Osteocyte (in vitro differentiated cells): ENCODE data around the gene CLCF1. TPM values are rescaled to one million over a fixed set of nuclear protein-coding genes. Genes with fewer than 3 reads are reported as not detected.

ENCODE experiments used
- DNase-seq: peaks from one replicate; pipeline ENCODE4 v3.0.0; 2021; ENCODE audit warnings: mixed read lengths; ENCODE audit not compliant: unreplicated experiment; ENCODE audit errors: extremely low spot score
- H3K27ac Mint-ChIP-seq: one replicate; pipeline ENCODE4 v1.8.0; 2021; ENCODE audit warnings: mild to moderate bottlenecking, mixed read lengths; ENCODE audit not compliant: unreplicated experiment
- H3K27me3 Mint-ChIP-seq: one replicate; pipeline ENCODE4 v1.8.0; 2021; ENCODE audit warnings: mixed read lengths; ENCODE audit not compliant: unreplicated experiment
- H3K36me3 Mint-ChIP-seq: one replicate; pipeline ENCODE4 v1.8.0; 2021; ENCODE audit warnings: mixed read lengths; ENCODE audit not compliant: unreplicated experiment
- H3K4me1 Mint-ChIP-seq: one replicate; pipeline ENCODE4 v1.8.0; 2021; ENCODE audit warnings: mixed read lengths; ENCODE audit not compliant: unreplicated experiment
- H3K4me3 Mint-ChIP-seq: one replicate; pipeline ENCODE4 v1.8.0; 2021; ENCODE audit warnings: mild to moderate bottlenecking, moderate library complexity, mixed read lengths; ENCODE audit not compliant: unreplicated experiment
- H3K9me3 Mint-ChIP-seq: one replicate; pipeline ENCODE4 v1.8.0; 2021; ENCODE audit warnings: mixed read lengths; ENCODE audit not compliant: unreplicated experiment
- CTCF ChIP-seq: fragments of 200-600 bp; sonication (generic); IDR thresholded peaks from 2 replicates; pipeline ENCODE4 v1.5.0; 2021; ENCODE audit warnings: antibody characterized with exemption, mild to moderate bottlenecking, moderate library complexity
- total RNA-seq: library from RNA; stranded (reverse); gene quantifications from 2 replicates; pipeline ENCODE4 v1.2.1, GENCODE V29; 2021

CLCF1 gene
- total RNA-seq, 1 donor from 2014 or later: 7.8 TPM

- no peak overlapping the region for H3K4me3 Mint-ChIP-seq
- no peak overlapping the region for H3K27ac Mint-ChIP-seq
- no peaks in the 10 kb centered on the region for H3K27me3 Mint-ChIP-seq
- TF ChIP-seq CTCF: no peak
- no peaks in the 10 kb centered on the region for H3K9me3 Mint-ChIP-seq
- peaks cover 14% of the 10 kb centered on the region for H3K36me3 Mint-ChIP-seq
- no peak for DNase-seq
- peaks cover 25% of the 10 kb centered on the region for H3K4me1 Mint-ChIP-seq
These were observed 24.7 kb upstream of the CLCF1 start for GRCh38 chr11:67397986-67398660.

GRCh38 chr11:67397536-67397935 lies 24.1 kb upstream of the CLCF1 start:
- H3K4me1 Mint-ChIP-seq: peaks cover 27% of the 10 kb centered on the region
- H3K36me3 Mint-ChIP-seq: peaks cover 14% of the 10 kb centered on the region
- no peaks in the 10 kb centered on the region for H3K27me3 Mint-ChIP-seq
- no peak for DNase-seq
- TF ChIP-seq CTCF: no peak
- H3K4me3 Mint-ChIP-seq: no peak overlapping the region
- H3K9me3 Mint-ChIP-seq: no peaks in the 10 kb centered on the region
- H3K27ac Mint-ChIP-seq: no peak overlapping the region

GRCh38 chr11:67396587-67397389 lies 23.4 kb upstream of the CLCF1 start:
- peak; percentile 75 for DNase-seq
- Mint-ChIP-seq H3K27ac (no peak overlapping the region), H3K36me3 (peaks cover 14% of the 10 kb centered on the region), H3K27me3 (no peaks in the 10 kb centered on the region), H3K9me3 (no peaks in the 10 kb centered on the region), H3K4me1 (peaks cover 27% of the 10 kb centered on the region), H3K4me3 (no peak overlapping the region)
- TF ChIP-seq CTCF: no peak

GRCh38 chr11:67396259-67396581 lies 22.8 kb upstream of the CLCF1 start:
- Mint-ChIP-seq H3K4me3 (no peak overlapping the region), H3K27me3 (no peaks in the 10 kb centered on the region), H3K4me1 (peaks cover 29% of the 10 kb centered on the region), H3K9me3 (no peaks in the 10 kb centered on the region), H3K27ac (no peak overlapping the region), H3K36me3 (peaks cover 14% of the 10 kb centered on the region)
- no peak for DNase-seq
- TF ChIP-seq CTCF: no peak

- Mint-ChIP-seq H3K4me3 (no peak overlapping the region), H3K27me3 (no peaks in the 10 kb centered on the region), H3K4me1 (peaks cover 32% of the 10 kb centered on the region), H3K27ac (no peak overlapping the region), H3K36me3 (peaks cover 14% of the 10 kb centered on the region), H3K9me3 (no peaks in the 10 kb centered on the region)
- DNase-seq: peak; percentile 81
- TF ChIP-seq CTCF: no peak
These were observed 22.3 kb upstream of the CLCF1 start for GRCh38 chr11:67395555-67396258.
